Panc1 (cell line): Measurements from ENCODE around the gene BTBD18. TPM values are rescaled to one million over a fixed set of nuclear protein-coding genes. Genes with fewer than 3 reads are reported as not detected.

ENCODE experiments used
- ATAC-seq: fragments of 200-7000 bp; cut with Tn5 transposase; 2 replicates; pipeline ENCODE4 v1.9.1; 2020; ENCODE audit warnings: mild to moderate bottlenecking, moderate library complexity
- BruUV-seq: library from RNA; stranded (reverse); fragments of 400-500 nt; replicated peaks from 2 replicates; lab custom pipeline; 2021; lab: Mats Ljungman, UMichigan
- CTCF ChIA-PET: fragments of 300-600 bp; sonication (Branson Sonifier 250); formaldehyde crosslinking; loops from one replicate; lab custom pipeline; 2022; ENCODE audit warnings: antibody characterized with exemption; lab: Charles Lee
- POLR2A ChIA-PET: fragments of 300-600 bp; sonication (Branson Sonifier 250); formaldehyde crosslinking; loops from one replicate; lab custom pipeline; 2022; ENCODE audit warnings: antibody characterized with exemption; lab: Charles Lee
- DNase-seq: peaks from one replicate; pipeline ENCODE4 v3.0.0-alpha.2; 2010; ENCODE audit warnings: low read depth, low spot score
- H3K27ac ChIP-seq: 2 replicates; pipeline ENCODE4 v1.5.1; 2011; ENCODE audit warnings: mild to moderate bottlenecking, low read length, inconsistent platforms
- H3K27me3 ChIP-seq: fragments of 200-500 bp; sonication (Bioruptor generic); 2 replicates; pipeline ENCODE4 v1.6.0; 2014; ENCODE audit warnings: low read length, inconsistent platforms; ENCODE audit not compliant: control insufficient read depth, insufficient read depth
- H3K36me3 ChIP-seq: fragments of 200-500 bp; sonication (Bioruptor generic); 2 replicates; pipeline ENCODE4 v1.5.1; 2014; ENCODE audit warnings: inconsistent platforms, mild to moderate bottlenecking, low read length, moderate library complexity; ENCODE audit not compliant: control insufficient read depth, insufficient read depth
- H3K4me1 ChIP-seq: 2 replicates; pipeline ENCODE4 v1.5.1; 2011; ENCODE audit warnings: inconsistent platforms, mild to moderate bottlenecking, low read length, moderate library complexity; ENCODE audit not compliant: control insufficient read depth, insufficient read depth
- H3K4me3 ChIP-seq, 2 experiments: 2 replicates each; pipeline ENCODE4 v1.5.1; 2011 to 2012; ENCODE audit warnings: low read depth in 2 of 2, low read length in 2 of 2, mild to moderate bottlenecking in 2 of 2, inconsistent platforms in 1 of 2, moderate library complexity in 1 of 2
- H3K9me3 ChIP-seq: fragments of 200-500 bp; sonication (Bioruptor generic); 2 replicates; pipeline ENCODE4 v1.5.1; 2014; ENCODE audit warnings: low read depth, mild to moderate bottlenecking, inconsistent platforms, low read length, moderate library complexity; ENCODE audit not compliant: control insufficient read depth, insufficient read depth
- CTCF ChIP-seq: fragments of 450-650 bp; IDR thresholded peaks from 2 replicates; pipeline ENCODE4 v1.5.1; 2017; ENCODE audit warnings: mild to moderate bottlenecking
- POLR2AphosphoS5 ChIP-seq: IDR thresholded peaks from 2 replicates; pipeline ENCODE4 v1.6.1; 2012; ENCODE audit warnings: mild to moderate bottlenecking, low read depth, low read length, moderate library complexity
- REST ChIP-seq, 2 experiments: IDR thresholded peaks; 2 replicates each; pipeline ENCODE4 v1.6.1; 2011 to 2012; ENCODE audit warnings: low read depth in 2 of 2, control low read depth in 1 of 2, low read length in 1 of 2, mild to moderate bottlenecking in 1 of 2, moderate library complexity in 1 of 2; ENCODE audit not compliant: insufficient read depth in 1 of 2
- SIN3A ChIP-seq: IDR thresholded peaks from 2 replicates; pipeline ENCODE4 v1.6.1; 2012; ENCODE audit warnings: low read depth, mild to moderate bottlenecking, low read length, moderate library complexity, borderline replicate concordance; ENCODE audit not compliant: insufficient read depth
- TCF7L2 ChIP-seq: IDR thresholded peaks from 2 replicates; pipeline ENCODE4 v1.6.1; 2011; ENCODE audit warnings: mild to moderate bottlenecking, low read depth, low read length, inconsistent platforms
- in situ Hi-C: cut with HindIII; loops from 2 replicates; pipeline ENCODE4 v1.10.0; 2016; ENCODE audit warnings: low sequenced_read_pairs, low pct_unique_long_range_greater_than_20kb
- intact Hi-C: fragments of 100-400 bp; cut with micrococcal nuclease; formaldehyde crosslinking; loops from one replicate; pipeline ENCODE4 v1.10.0; 2022; ENCODE audit not compliant: unreplicated experiment
- total RNA-seq: library from RNA; stranded (reverse); gene quantifications from one replicate; pipeline ENCODE4 v1.2.1, GENCODE V29; 2021; ENCODE audit not compliant: unreplicated experiment

Gene BTBD18
- total RNA-seq, 1 experiment from 2014 or later: not detected

- DNase-seq: no peak
Measured at GRCh38 chr11:57746920-57747319, 4.7 kb downstream of the BTBD18 start.

GRCh38 chr11:57745206-57745605 is 6.4 kb downstream of the BTBD18 start:
- CTCF ChIA-PET: no interaction called here
- no peak for TF ChIP-seq POLR2AphosphoS5
- no peak for TF ChIP-seq CTCF
- TF ChIP-seq SIN3A: no peak
- no peak for TF ChIP-seq TCF7L2
- TF ChIP-seq REST (IDR thresholded peaks at IDR 0.05; ENCODE audit: insufficient read depth in 1 of 2, low read depth in 2 of 2, low read length in 1 of 2): no peak
- in situ Hi-C loops: no loop called here

More at GRCh38 chr11:57746920-57747319, 4.7 kb downstream of the BTBD18 start:
- intact Hi-C loops: loop anchor here (5.0 kb wide), 1 partner anchor 765 kb away; no protein-coding TSS in a partner anchor
- no peak for ATAC-seq
- Histone ChIP-seq H3K27me3 (no peaks in the 10 kb centered on the region), H3K36me3 (peaks cover 7% of the 10 kb centered on the region; the same call in 1 of the 2 replicates), H3K27ac (no peak overlapping the region), H3K4me1 (peaks cover 7% of the 10 kb centered on the region), H3K9me3 (no peaks in the 10 kb centered on the region), H3K4me3 (no peak overlapping the region)
- CTCF ChIA-PET: no interaction called here
- TF ChIP-seq CTCF (no peak), SIN3A (no peak), POLR2AphosphoS5 (no peak), TCF7L2 (no peak), REST (IDR thresholded peaks at IDR 0.05; ENCODE audit: insufficient read depth in 1 of 2, low read depth in 2 of 2, low read length in 1 of 2) (no peak)
- in situ Hi-C loops: no loop called here
- BruUV-seq: no TSS peak
- POLR2A ChIA-PET: no interaction called here

More at GRCh38 chr11:57745206-57745605, 6.4 kb downstream of the BTBD18 start:
- ATAC-seq: no peak
- intact Hi-C loops: loop anchor here (5.0 kb wide), 1 partner anchor 767 kb away; no protein-coding TSS in a partner anchor
- H3K4me3 ChIP-seq: no peak overlapping the region
- H3K27me3 ChIP-seq: no peaks in the 10 kb centered on the region
- H3K27ac ChIP-seq: no peak overlapping the region
- no peaks in the 10 kb centered on the region for H3K9me3 ChIP-seq
- BruUV-seq: no TSS peak
- POLR2A ChIA-PET: no interaction called here
- H3K4me1 ChIP-seq: peaks cover 11% of the 10 kb centered on the region
- H3K36me3 ChIP-seq: peaks cover 10% of the 10 kb centered on the region; the same call in 1 of the 2 replicates
- no peak for DNase-seq
